Occipital lobe (tissue), 2 donors: ENCODE results near the gene RALGAPA2. TPM values are rescaled to one million over a fixed set of nuclear protein-coding genes. Genes with fewer than 3 reads are reported as not detected.

Source experiments
- small RNA-seq: library from RNA; depleted of rRNA; stranded (forward); fragments of <200 nt; gene quantifications from one replicate; pipeline ENCODE3, GENCODE V24; 2014
- total RNA-seq: library from RNA; depleted of rRNA; stranded (reverse); fragments of >200 nt; gene quantifications from one replicate; pipeline ENCODE4 v1.2.3, GENCODE V29; 2014

The RALGAPA2 gene
- total RNA-seq, 1 donor from 2014 or later, result 63.9 TPM

Small RNA genes lying within 50 kb of the gene (small RNA-seq; reads per million reads assigned to genes)
- gene EIF4E2P1, result not detected
- gene RN7SL607P, result not detected
